Measurements from ENCODE around the gene PRKCA.
"Not testable (repeated sequence)": the region's sequence is repeated elsewhere in the genome, so short reads cannot be mapped to it uniquely, and the experiment has no call there.

Gene PRKCA

GRCh38 chr17:66331038-66331816, 28.8 kb downstream of the PRKCA start:
- H3K4me1 ChIP-seq (ENCODE audit: insufficient read depth, low read length), result peaks cover 7% of the 10 kb centered on the region
- no peak overlapping the region for H3K27ac ChIP-seq (ENCODE audit: low read depth, low read length)
- H3K4me3 ChIP-seq (ENCODE audit: low read depth in 1 of 2, low read length in 2 of 2), result no peak overlapping the region
- no peaks in the 10 kb centered on the region for H3K27me3 ChIP-seq (ENCODE audit: control insufficient read depth in 1 of 2, insufficient read depth in 2 of 2, low read length in 2 of 2)
- H3K9ac ChIP-seq (ENCODE audit: low read length), result no peak overlapping the region
- no peaks in the 10 kb centered on the region for H3K9me3 ChIP-seq (ENCODE audit: low read length)
- no peaks in the 10 kb centered on the region for H3K36me3 ChIP-seq (ENCODE audit: insufficient read depth, low read length)

GRCh38 chr17:66335797-66336196, 33.4 kb downstream of the PRKCA start:
- H3K9me3 ChIP-seq (ENCODE audit: low read length), result no peaks in the 10 kb centered on the region
- H3K27me3 ChIP-seq (ENCODE audit: control insufficient read depth in 1 of 2, insufficient read depth in 2 of 2, low read length in 2 of 2), result no peaks in the 10 kb centered on the region
- H3K4me3 ChIP-seq (ENCODE audit: low read depth in 1 of 2, low read length in 2 of 2), result no peak overlapping the region
- H3K4me1 ChIP-seq (ENCODE audit: insufficient read depth, low read length), result peaks cover 25% of the 10 kb centered on the region
- no peak overlapping the region for H3K27ac ChIP-seq (ENCODE audit: low read depth, low read length)
- H3K9ac ChIP-seq (ENCODE audit: low read length), result no peak overlapping the region
- no peaks in the 10 kb centered on the region for H3K36me3 ChIP-seq (ENCODE audit: insufficient read depth, low read length)

GRCh38 chr17:66337268-66337667, 34.9 kb downstream of the PRKCA start:
- no peak overlapping the region for H3K9ac ChIP-seq (ENCODE audit: low read length)
- peaks cover 25% of the 10 kb centered on the region for H3K4me1 ChIP-seq (ENCODE audit: insufficient read depth, low read length)
- no peaks in the 10 kb centered on the region for H3K9me3 ChIP-seq (ENCODE audit: low read length)
- H3K36me3 ChIP-seq (ENCODE audit: insufficient read depth, low read length), result no peaks in the 10 kb centered on the region
- H3K27me3 ChIP-seq (ENCODE audit: control insufficient read depth in 1 of 2, insufficient read depth in 2 of 2, low read length in 2 of 2), result no peaks in the 10 kb centered on the region
- H3K27ac ChIP-seq (ENCODE audit: low read depth, low read length), result no peak overlapping the region
- no peak overlapping the region for H3K4me3 ChIP-seq (ENCODE audit: low read depth in 1 of 2, low read length in 2 of 2)

DNA sequence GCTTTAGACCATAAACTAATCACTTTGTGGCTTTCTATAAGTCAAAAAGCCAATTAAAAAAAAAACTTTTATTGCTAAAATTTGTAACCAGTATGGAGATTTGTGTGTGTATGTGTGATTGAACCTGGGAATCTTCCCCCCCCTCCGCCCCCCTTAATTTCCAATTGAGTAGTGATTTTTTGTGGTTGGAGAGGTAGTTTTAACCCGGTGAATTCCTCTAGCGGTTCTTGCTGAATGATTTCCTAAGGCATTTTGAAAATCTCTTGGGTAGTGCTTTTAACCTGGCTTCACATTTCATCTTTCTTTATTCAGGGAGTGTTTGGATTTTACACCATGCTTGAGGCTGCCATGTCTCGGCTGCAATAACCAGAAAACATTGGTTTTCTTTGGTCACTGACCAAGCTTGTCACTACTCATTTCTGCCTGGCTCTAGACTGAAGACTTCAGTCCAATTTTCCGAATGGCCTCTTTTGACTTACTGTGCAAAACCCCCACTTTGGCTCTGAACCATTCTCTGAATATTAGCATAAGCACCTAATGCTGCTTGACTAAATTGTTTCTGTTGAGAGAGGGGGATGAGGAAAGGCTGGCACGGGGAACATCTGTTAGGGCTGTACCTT, 35.6 kb downstream of the PRKCA start:
- Histone ChIP-seq H3K9me3 (ENCODE audit: low read length) (no peaks in the 10 kb centered on the region), H3K9ac (ENCODE audit: low read length) (no peak overlapping the region), H3K36me3 (ENCODE audit: insufficient read depth, low read length) (no peaks in the 10 kb centered on the region), H3K4me1 (ENCODE audit: insufficient read depth, low read length) (peaks cover 25% of the 10 kb centered on the region), H3K27ac (ENCODE audit: low read depth, low read length) (no peak overlapping the region), H3K4me3 (ENCODE audit: low read depth in 1 of 2, low read length in 2 of 2) (no peak overlapping the region), H3K27me3 (ENCODE audit: control insufficient read depth in 1 of 2, insufficient read depth in 2 of 2, low read length in 2 of 2) (no peaks in the 10 kb centered on the region)

DNA sequence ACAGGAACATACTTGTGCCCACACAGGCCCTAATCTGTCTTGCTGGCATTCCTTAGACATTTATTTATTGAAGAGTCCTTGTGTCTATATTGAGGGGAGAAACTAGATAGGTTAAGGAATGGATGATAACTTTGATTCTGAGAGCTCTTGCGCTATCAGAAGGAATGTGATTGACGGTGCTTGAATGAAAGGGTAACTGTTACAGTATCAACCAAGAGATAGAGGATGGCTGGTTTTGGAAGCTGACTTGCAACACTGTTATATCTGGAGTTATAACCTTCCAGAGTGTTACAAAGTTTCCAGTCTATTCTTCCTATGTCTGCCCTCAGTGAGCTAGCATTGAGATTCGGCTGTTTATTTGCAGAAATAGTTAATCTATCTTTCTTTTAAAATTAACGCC, 36.5 kb downstream of the PRKCA start:
- Histone ChIP-seq H3K9me3 (ENCODE audit: low read length) (no peaks in the 10 kb centered on the region), H3K36me3 (ENCODE audit: insufficient read depth, low read length) (no peaks in the 10 kb centered on the region), H3K4me3 (ENCODE audit: low read depth in 1 of 2, low read length in 2 of 2) (no peak overlapping the region), H3K27ac (ENCODE audit: low read depth, low read length) (no peak overlapping the region), H3K27me3 (ENCODE audit: control insufficient read depth in 1 of 2, insufficient read depth in 2 of 2, low read length in 2 of 2) (no peaks in the 10 kb centered on the region), H3K9ac (ENCODE audit: low read length) (no peak overlapping the region), H3K4me1 (ENCODE audit: insufficient read depth, low read length) (peaks cover 25% of the 10 kb centered on the region)

DNA sequence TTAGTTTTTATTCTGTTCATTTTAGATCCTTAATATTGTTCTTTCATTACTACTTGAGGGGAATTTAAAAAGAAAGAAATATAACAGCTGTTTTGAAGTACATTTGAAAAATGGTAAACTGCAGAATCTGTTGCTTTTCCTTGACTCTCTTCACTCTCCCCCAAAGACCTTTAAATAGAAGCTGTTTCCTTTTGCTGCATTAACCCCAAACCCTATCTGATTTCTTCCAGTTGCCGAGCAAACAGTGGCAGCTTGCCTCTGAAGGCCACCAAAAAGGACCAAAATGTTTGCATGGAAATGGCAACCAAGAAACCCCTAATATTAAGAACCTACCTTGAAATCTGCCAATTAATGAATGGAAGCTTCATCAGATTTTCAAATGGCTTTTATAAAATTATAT, 37.1 kb downstream of the PRKCA start:
- Histone ChIP-seq H3K4me1 (ENCODE audit: insufficient read depth, low read length) (peaks cover 25% of the 10 kb centered on the region), H3K36me3 (ENCODE audit: insufficient read depth, low read length) (no peaks in the 10 kb centered on the region), H3K9me3 (ENCODE audit: low read length) (no peaks in the 10 kb centered on the region), H3K9ac (ENCODE audit: low read length) (no peak overlapping the region), H3K4me3 (ENCODE audit: low read depth in 1 of 2, low read length in 2 of 2) (no peak overlapping the region), H3K27me3 (ENCODE audit: control insufficient read depth in 1 of 2, insufficient read depth in 2 of 2, low read length in 2 of 2) (no peaks in the 10 kb centered on the region), H3K27ac (ENCODE audit: low read depth, low read length) (no peak overlapping the region)

GRCh38 chr17:66340720-66341119, 38.3 kb downstream of the PRKCA start:
- no peak overlapping the region for H3K4me3 ChIP-seq (ENCODE audit: low read depth in 1 of 2, low read length in 2 of 2)
- no peaks in the 10 kb centered on the region for H3K27me3 ChIP-seq (ENCODE audit: control insufficient read depth in 1 of 2, insufficient read depth in 2 of 2, low read length in 2 of 2)
- H3K9ac ChIP-seq (ENCODE audit: low read length), result no peak overlapping the region
- no peaks in the 10 kb centered on the region for H3K9me3 ChIP-seq (ENCODE audit: low read length)
- H3K36me3 ChIP-seq (ENCODE audit: insufficient read depth, low read length), result no peaks in the 10 kb centered on the region
- no peak overlapping the region for H3K27ac ChIP-seq (ENCODE audit: low read depth, low read length)
- H3K4me1 ChIP-seq (ENCODE audit: insufficient read depth, low read length), result peaks cover 25% of the 10 kb centered on the region

DNA sequence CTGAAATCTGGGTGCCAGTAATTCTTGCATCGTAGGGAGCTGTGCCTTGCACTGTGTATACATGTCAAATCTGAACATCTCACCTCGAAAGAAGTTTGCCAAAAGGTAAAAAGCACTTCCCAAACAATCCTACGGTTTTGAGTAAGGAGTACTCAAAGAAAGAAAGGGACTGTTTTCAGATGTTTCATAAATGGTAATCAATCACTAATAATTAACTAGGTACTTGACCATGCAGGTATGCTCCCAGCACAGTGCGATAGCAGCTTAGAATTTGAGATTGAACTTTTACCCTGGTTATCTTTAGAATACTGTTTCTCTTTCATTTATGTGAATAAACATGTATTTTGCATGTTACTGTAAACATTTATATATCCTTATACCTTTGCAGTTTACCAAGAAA, 39.0 kb downstream of the PRKCA start:
- H3K9ac ChIP-seq (ENCODE audit: low read length), result no peak overlapping the region
- no peak overlapping the region for H3K27ac ChIP-seq (ENCODE audit: low read depth, low read length)
- H3K4me1 ChIP-seq (ENCODE audit: insufficient read depth, low read length), result peaks cover 25% of the 10 kb centered on the region
- no peaks in the 10 kb centered on the region for H3K9me3 ChIP-seq (ENCODE audit: low read length)
- no peak overlapping the region for H3K4me3 ChIP-seq (ENCODE audit: low read depth in 1 of 2, low read length in 2 of 2)
- no peaks in the 10 kb centered on the region for H3K27me3 ChIP-seq (ENCODE audit: control insufficient read depth in 1 of 2, insufficient read depth in 2 of 2, low read length in 2 of 2)
- no peaks in the 10 kb centered on the region for H3K36me3 ChIP-seq (ENCODE audit: insufficient read depth, low read length)

DNA sequence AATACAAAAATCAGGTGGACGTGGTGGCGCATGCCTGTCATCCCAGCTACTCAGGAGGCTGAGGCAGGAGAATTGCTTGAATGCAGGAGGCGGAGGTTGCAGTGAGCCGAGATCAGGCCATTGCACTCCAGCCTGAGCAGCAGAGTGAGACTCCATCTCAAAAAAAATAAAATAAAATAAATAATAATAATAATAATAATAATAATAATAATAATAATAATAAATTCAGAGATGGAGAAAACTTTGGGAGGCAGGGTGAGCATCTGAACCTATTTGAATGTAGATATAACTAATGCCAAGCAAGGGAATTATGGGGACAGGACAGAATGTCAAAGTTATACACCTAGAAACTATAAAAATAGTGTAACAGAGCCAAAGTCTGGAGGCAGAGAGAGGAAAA, 39.9 kb downstream of the PRKCA start:
- not testable (repeated sequence) for H3K4me3 ChIP-seq (ENCODE audit: low read depth in 1 of 2, low read length in 2 of 2); H3K27me3 ChIP-seq (ENCODE audit: control insufficient read depth in 1 of 2, insufficient read depth in 2 of 2, low read length in 2 of 2); H3K36me3 ChIP-seq (ENCODE audit: insufficient read depth, low read length); H3K9me3 ChIP-seq (ENCODE audit: low read length); H3K9ac ChIP-seq (ENCODE audit: low read length); H3K27ac ChIP-seq (ENCODE audit: low read depth, low read length)
- H3K4me1 ChIP-seq (ENCODE audit: insufficient read depth, low read length), result peaks cover 25% of the 10 kb centered on the region

GRCh38 chr17:66343531-66344078, 41.2 kb downstream of the PRKCA start:
- H3K9me3 ChIP-seq (ENCODE audit: low read length), result no peaks in the 10 kb centered on the region
- no peak overlapping the region for H3K27ac ChIP-seq (ENCODE audit: low read depth, low read length)
- no peak overlapping the region for H3K4me3 ChIP-seq (ENCODE audit: low read depth in 1 of 2, low read length in 2 of 2)
- no peaks in the 10 kb centered on the region for H3K27me3 ChIP-seq (ENCODE audit: control insufficient read depth in 1 of 2, insufficient read depth in 2 of 2, low read length in 2 of 2)
- H3K9ac ChIP-seq (ENCODE audit: low read length), result no peak overlapping the region
- H3K4me1 ChIP-seq (ENCODE audit: insufficient read depth, low read length), result peaks cover 24% of the 10 kb centered on the region
- no peaks in the 10 kb centered on the region for H3K36me3 ChIP-seq (ENCODE audit: insufficient read depth, low read length)

DNA sequence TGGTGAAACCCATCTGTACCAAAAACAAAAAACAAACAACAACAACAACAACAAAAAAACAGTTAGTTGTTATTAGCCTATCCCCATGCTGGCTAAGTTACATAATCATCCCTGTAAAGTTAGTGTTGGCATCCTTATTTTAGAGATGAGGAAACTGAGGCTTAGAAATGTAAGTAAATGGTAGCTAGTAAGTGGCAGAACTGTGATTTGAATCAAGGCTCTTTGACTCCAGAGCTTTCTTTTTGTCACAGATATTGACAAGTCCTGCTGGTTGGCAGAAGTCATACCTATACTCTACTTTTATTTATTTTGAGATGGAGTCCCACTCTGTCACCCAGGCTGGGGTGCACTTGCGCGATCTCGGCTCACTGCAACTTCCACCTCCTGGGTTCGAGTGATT, 42.1 kb downstream of the PRKCA start:
- no peak overlapping the region for H3K4me3 ChIP-seq (ENCODE audit: low read depth in 1 of 2, low read length in 2 of 2)
- peaks cover 28% of the 10 kb centered on the region for H3K4me1 ChIP-seq (ENCODE audit: insufficient read depth, low read length)
- H3K27ac ChIP-seq (ENCODE audit: low read depth, low read length), result no peak overlapping the region
- no peaks in the 10 kb centered on the region for H3K9me3 ChIP-seq (ENCODE audit: low read length)
- no peaks in the 10 kb centered on the region for H3K27me3 ChIP-seq (ENCODE audit: control insufficient read depth in 1 of 2, insufficient read depth in 2 of 2, low read length in 2 of 2)
- H3K9ac ChIP-seq (ENCODE audit: low read length), result no peak overlapping the region
- no peaks in the 10 kb centered on the region for H3K36me3 ChIP-seq (ENCODE audit: insufficient read depth, low read length)

DNA sequence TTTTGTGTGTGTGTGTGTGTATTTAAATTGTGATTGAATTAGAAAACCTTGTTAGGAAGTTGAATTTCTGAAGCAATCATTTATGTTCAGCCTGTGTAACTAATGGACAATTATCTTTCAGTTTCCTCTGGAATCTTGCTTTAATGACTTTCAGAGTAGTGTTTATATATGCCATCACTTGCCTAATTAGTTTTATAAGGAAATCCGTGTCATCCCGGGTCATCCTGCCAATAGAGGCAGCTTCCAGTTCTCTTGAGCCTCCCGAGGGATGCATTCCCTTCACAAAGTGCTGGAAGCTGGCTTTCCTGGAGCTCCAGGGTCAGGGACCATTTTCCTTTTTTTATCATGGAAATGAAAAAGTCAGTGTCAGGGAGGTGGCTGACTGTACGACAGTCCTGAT, 42.9 kb downstream of the PRKCA start:
- H3K36me3 ChIP-seq (ENCODE audit: insufficient read depth, low read length), result no peaks in the 10 kb centered on the region

More for the DNA sequence above, 42.9 kb downstream of the PRKCA start:
- Histone ChIP-seq H3K9ac (ENCODE audit: low read length) (no peak overlapping the region), H3K4me1 (ENCODE audit: insufficient read depth, low read length) (peaks cover 32% of the 10 kb centered on the region), H3K4me3 (ENCODE audit: low read depth in 1 of 2, low read length in 2 of 2) (no peak overlapping the region), H3K27me3 (ENCODE audit: control insufficient read depth in 1 of 2, insufficient read depth in 2 of 2, low read length in 2 of 2) (no peaks in the 10 kb centered on the region), H3K9me3 (ENCODE audit: low read length) (no peaks in the 10 kb centered on the region), H3K27ac (ENCODE audit: low read depth, low read length) (no peak overlapping the region)
